Measurements from ENCODE around the gene FAM131B. TPM values are rescaled to one million over a fixed set of nuclear protein-coding genes. Genes with fewer than 3 reads are reported as not detected.

The FAM131B gene
- total RNA-seq, 2 donors from 2014 or later: 1.9 to 3.6 TPM

DNA sequence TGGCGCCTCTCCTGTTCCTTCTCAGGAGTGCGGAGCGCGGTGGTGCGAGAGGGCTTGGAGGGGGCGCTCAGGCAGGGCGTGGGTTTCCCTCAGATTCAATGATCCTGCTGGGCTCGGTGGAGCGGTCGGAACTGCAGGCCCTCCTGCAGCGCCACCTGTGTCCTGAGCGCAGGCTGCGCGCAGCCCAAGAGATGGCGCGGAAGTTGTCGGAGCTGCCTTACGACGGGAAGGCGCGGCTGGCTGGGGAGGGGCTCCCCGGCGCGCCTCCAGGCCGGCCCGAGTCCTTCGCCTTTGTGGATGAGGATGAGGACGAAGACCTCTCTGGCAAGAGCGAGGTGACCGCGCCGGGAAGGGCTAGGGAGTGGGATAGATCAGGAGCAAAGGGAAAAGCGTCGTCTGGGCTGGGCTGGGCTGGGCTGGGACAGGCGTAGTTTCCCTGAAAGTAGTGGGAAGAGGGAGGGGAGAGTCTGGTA is 17.0 kb downstream of the FAM131B start:
- Histone ChIP-seq H3K9me3 (ENCODE audit: control insufficient read depth, low read length) (no peaks in the 10 kb centered on the region), H3K4me1 (ENCODE audit: control insufficient read depth, insufficient read depth, low read length) (no peaks in the 10 kb centered on the region), H3K9ac (ENCODE audit: extremely low read depth, low read length, poor library complexity, severe bottlenecking) (no peak overlapping the region), H3K36me3 (ENCODE audit: control insufficient read depth, insufficient read depth, low read length) (no peaks in the 10 kb centered on the region), H3K4me3 (ENCODE audit: low read length) (no peak overlapping the region), H3K27me3 (ENCODE audit: control insufficient read depth, insufficient read depth, low read length, poor library complexity, severe bottlenecking) (peaks cover 19% of the 10 kb centered on the region), H3K27ac (ENCODE audit: low read depth, low read length) (no peak overlapping the region)
- H3K36me3 Mint-ChIP-seq (ENCODE audit: low read depth): no peaks in the 10 kb centered on the region
- peaks cover 41% of the 10 kb centered on the region for H3K27me3 Mint-ChIP-seq (ENCODE audit: insufficient read depth)
- WGBS, 2 experiments (ENCODE audit: insufficient coverage in 1 of 2, insufficient read length in 1 of 2): 6 to 8% methylated on average over 16 to 35 of the region's 35 CpGs
- no peaks in the 10 kb centered on the region for H3K9me3 Mint-ChIP-seq
- TF ChIP-seq, protein P1, sequence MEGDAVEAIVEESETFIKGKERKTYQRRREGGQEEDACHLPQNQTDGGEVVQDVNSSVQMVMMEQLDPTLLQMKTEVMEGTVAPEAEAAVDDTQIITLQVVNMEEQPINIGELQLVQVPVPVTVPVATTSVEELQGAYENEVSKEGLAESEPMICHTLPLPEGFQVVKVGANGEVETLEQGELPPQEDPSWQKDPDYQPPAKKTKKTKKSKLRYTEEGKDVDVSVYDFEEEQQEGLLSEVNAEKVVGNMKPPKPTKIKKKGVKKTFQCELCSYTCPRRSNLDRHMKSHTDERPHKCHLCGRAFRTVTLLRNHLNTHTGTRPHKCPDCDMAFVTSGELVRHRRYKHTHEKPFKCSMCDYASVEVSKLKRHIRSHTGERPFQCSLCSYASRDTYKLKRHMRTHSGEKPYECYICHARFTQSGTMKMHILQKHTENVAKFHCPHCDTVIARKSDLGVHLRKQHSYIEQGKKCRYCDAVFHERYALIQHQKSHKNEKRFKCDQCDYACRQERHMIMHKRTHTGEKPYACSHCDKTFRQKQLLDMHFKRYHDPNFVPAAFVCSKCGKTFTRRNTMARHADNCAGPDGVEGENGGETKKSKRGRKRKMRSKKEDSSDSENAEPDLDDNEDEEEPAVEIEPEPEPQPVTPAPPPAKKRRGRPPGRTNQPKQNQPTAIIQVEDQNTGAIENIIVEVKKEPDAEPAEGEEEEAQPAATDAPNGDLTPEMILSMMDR (conservative IDR thresholded peaks at IDR 0.05): peak; percentile 75
- peak overlapping the region; percentile 50 for H3K4me3 Mint-ChIP-seq
- DNase-seq: peak; percentile 94
- peaks cover 3% of the 10 kb centered on the region for H3K4me1 Mint-ChIP-seq
- no peak overlapping the region for H3K27ac Mint-ChIP-seq

DNA sequence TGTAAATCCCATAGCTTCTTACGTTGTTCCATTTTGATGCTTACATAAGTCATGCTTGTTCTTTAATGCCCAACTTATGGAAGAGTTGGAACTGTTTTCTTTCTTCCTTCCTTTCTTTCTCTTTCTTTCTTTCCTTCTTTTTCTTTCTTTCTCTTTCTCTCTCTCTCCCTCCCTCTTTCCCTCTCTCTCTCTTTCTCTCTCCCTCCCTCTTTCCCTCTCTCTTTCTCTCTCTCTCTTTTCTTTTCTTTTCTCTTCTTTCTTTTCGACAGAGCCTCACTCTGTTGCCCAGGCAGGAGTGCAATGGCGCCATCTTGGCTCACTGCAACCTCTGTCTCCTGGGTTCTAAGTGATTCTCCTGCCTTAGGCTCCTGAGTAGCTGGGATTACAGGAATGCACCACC is 18.9 kb downstream of the FAM131B start:
- TF ChIP-seq, protein P1 (conservative IDR thresholded peaks at IDR 0.05): peak; percentile 17
- peaks cover 3% of the 10 kb centered on the region for H3K4me1 Mint-ChIP-seq
- peaks cover 39% of the 10 kb centered on the region for H3K27me3 Mint-ChIP-seq (ENCODE audit: insufficient read depth)
- no peaks in the 10 kb centered on the region for H3K36me3 Mint-ChIP-seq (ENCODE audit: low read depth)
- 89 to 92% methylated on average over 3 of the region's 3 CpGs for WGBS, 2 experiments (ENCODE audit: insufficient coverage in 1 of 2, insufficient read length in 1 of 2)
- Histone ChIP-seq H3K27ac (ENCODE audit: low read depth, low read length) (no peak overlapping the region), H3K4me1 (ENCODE audit: control insufficient read depth, insufficient read depth, low read length) (no peaks in the 10 kb centered on the region), H3K4me3 (ENCODE audit: low read length) (no peak overlapping the region), H3K36me3 (ENCODE audit: control insufficient read depth, insufficient read depth, low read length) (no peaks in the 10 kb centered on the region), H3K9ac (ENCODE audit: extremely low read depth, low read length, poor library complexity, severe bottlenecking) (no peak overlapping the region), H3K27me3 (ENCODE audit: control insufficient read depth, insufficient read depth, low read length, poor library complexity, severe bottlenecking) (peaks cover 19% of the 10 kb centered on the region), H3K9me3 (ENCODE audit: control insufficient read depth, low read length) (no peaks in the 10 kb centered on the region)
- no peak overlapping the region for H3K27ac Mint-ChIP-seq
- H3K9me3 Mint-ChIP-seq: no peaks in the 10 kb centered on the region
- no peak overlapping the region for H3K4me3 Mint-ChIP-seq
- peak; percentile 7 for DNase-seq

DNA sequence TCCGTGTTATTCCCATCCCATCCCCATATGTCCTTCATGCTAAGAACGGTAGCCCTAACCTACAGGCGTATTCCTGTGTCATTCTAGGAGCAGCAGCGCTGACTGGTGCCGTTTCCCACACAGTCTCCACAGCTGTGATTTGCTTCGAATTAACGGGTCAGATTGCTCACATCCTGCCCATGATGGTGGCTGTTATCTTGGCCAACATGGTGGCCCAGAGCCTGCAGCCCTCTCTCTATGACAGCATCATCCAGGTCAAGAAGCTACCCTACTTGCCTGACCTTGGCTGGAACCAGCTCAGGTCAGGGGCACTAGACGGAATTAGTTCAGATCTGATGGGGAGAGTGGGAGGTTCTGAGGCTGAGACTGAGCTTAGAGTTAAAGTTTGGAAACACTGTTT is 20.7 kb downstream of the FAM131B start:
- H3K4me3 Mint-ChIP-seq: no peak overlapping the region
- Histone ChIP-seq H3K27me3 (ENCODE audit: control insufficient read depth, insufficient read depth, low read length, poor library complexity, severe bottlenecking) (peaks cover 12% of the 10 kb centered on the region), H3K4me3 (ENCODE audit: low read length) (no peak overlapping the region), H3K9me3 (ENCODE audit: control insufficient read depth, low read length) (peaks cover 6% of the 10 kb centered on the region), H3K4me1 (ENCODE audit: control insufficient read depth, insufficient read depth, low read length) (no peaks in the 10 kb centered on the region), H3K9ac (ENCODE audit: extremely low read depth, low read length, poor library complexity, severe bottlenecking) (no peak overlapping the region), H3K36me3 (ENCODE audit: control insufficient read depth, insufficient read depth, low read length) (no peaks in the 10 kb centered on the region), H3K27ac (ENCODE audit: low read depth, low read length) (no peak overlapping the region)
- peaks cover 3% of the 10 kb centered on the region for H3K4me1 Mint-ChIP-seq
- WGBS, 2 experiments (ENCODE audit: insufficient coverage in 1 of 2, insufficient read length in 1 of 2): 95 to 98% methylated on average over 7 to 8 of the region's 8 CpGs
- H3K27me3 Mint-ChIP-seq (ENCODE audit: insufficient read depth): peaks cover 29% of the 10 kb centered on the region
- no peak overlapping the region for H3K27ac Mint-ChIP-seq
- H3K36me3 Mint-ChIP-seq (ENCODE audit: low read depth): no peaks in the 10 kb centered on the region
- TF ChIP-seq, protein P1 (conservative IDR thresholded peaks at IDR 0.05): no peak
- DNase-seq: peak; percentile 15
- H3K9me3 Mint-ChIP-seq: no peaks in the 10 kb centered on the region

Measured in endodermal cell (in vitro differentiated cells).